ENCODE data around the gene CFAP20DC. TPM values are rescaled to one million over a fixed set of nuclear protein-coding genes. Genes with fewer than 3 reads are reported as not detected.

CFAP20DC gene
- total and polyA plus RNA-seq, 10 of the 15 experiments (the other 5 are each of a cell fraction or from before 2014, with no cell fraction given), result 0.53 to 11.6 (median 2.0) TPM

DNA sequence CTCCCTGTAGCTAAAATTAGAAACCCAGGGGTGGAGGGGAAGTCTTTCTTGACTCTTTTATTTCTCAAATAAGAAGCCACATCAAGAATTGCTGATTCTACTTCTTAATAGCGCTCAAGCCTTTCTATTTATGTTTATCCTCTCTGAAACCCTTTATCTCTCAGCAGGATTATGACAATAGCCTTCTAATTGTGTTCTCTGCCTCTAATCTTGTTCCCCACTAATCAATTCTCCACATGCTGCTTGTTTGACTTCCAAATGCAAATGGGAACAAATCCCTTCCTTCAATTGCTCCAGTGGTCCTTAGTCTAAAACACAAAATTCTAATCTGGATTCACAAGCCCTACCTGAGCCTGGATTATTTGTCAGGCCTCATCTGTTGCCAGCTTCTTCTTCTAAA, 43.7 kb upstream of the CFAP20DC start:
- 9% methylated on average over 1 of the region's 1 CpG for WGBS (ENCODE audit: insufficient coverage, insufficient replicate concordance, low lambda C conversion rate, missing lambda C conversion rate)
- POLR2A ChIA-PET, result no interaction called here
- CTCF ChIA-PET, result no interaction called here
- SMC1A ChIA-PET (ENCODE audit: uncharacterized antibody, unreplicated experiment), result no interaction called here
- DNase-seq (ENCODE audit: low read depth, low spot score), result no peak
- H3K27ac ChIP-seq (ENCODE audit: control insufficient read depth, insufficient read depth), result no peak overlapping the region
- H4K20me1 ChIP-seq (ENCODE audit: control insufficient read depth, insufficient read depth), result no peaks in the 10 kb centered on the region
- no peaks in the 10 kb centered on the region; a peak in 2 of 4 replicates for H3K27me3 ChIP-seq (replicated peaks in 1 of 2; ENCODE audit: control insufficient read depth in 2 of 2, insufficient read depth in 2 of 2, low read length in 1 of 2)
- no TSS peak for BruUV-seq (replicated peaks)
- no peaks in the 10 kb centered on the region for H3K79me2 ChIP-seq (ENCODE audit: control insufficient read depth, insufficient read depth, low read length)
- no peak overlapping the region for H2AFZ ChIP-seq (ENCODE audit: control insufficient read depth, low read depth, low read length)
- no peak overlapping the region for H3K4me2 ChIP-seq (ENCODE audit: control insufficient read depth, insufficient read depth)
- no peak for ATAC-seq
- no peaks in the 10 kb centered on the region for H3K9me3 ChIP-seq (replicated peaks; ENCODE audit: control insufficient read depth, insufficient read depth, low read length)
- TF ChIP-seq TARDBP (IDR thresholded peaks at IDR 0.05; ENCODE audit: borderline replicate concordance) (no peak), SREBF2 (IDR thresholded peaks at IDR 0.05; ENCODE audit: low read length) (no peak), WRNIP1 (IDR thresholded peaks at IDR 0.05; ENCODE audit: borderline replicate concordance, low read depth, low read length) (no peak), RAD21 (IDR thresholded peaks at IDR 0.05; ENCODE audit: insufficient read depth, low read depth, low read length) (no peak)
- TF ChIP-seq, protein P1, sequence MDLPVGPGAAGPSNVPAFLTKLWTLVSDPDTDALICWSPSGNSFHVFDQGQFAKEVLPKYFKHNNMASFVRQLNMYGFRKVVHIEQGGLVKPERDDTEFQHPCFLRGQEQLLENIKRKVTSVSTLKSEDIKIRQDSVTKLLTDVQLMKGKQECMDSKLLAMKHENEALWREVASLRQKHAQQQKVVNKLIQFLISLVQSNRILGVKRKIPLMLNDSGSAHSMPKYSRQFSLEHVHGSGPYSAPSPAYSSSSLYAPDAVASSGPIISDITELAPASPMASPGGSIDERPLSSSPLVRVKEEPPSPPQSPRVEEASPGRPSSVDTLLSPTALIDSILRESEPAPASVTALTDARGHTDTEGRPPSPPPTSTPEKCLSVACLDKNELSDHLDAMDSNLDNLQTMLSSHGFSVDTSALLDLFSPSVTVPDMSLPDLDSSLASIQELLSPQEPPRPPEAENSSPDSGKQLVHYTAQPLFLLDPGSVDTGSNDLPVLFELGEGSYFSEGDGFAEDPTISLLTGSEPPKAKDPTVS (IDR thresholded peaks at IDR 0.05; ENCODE audit: low read depth, low read length), result no peak
- TF ChIP-seq, protein P2, sequence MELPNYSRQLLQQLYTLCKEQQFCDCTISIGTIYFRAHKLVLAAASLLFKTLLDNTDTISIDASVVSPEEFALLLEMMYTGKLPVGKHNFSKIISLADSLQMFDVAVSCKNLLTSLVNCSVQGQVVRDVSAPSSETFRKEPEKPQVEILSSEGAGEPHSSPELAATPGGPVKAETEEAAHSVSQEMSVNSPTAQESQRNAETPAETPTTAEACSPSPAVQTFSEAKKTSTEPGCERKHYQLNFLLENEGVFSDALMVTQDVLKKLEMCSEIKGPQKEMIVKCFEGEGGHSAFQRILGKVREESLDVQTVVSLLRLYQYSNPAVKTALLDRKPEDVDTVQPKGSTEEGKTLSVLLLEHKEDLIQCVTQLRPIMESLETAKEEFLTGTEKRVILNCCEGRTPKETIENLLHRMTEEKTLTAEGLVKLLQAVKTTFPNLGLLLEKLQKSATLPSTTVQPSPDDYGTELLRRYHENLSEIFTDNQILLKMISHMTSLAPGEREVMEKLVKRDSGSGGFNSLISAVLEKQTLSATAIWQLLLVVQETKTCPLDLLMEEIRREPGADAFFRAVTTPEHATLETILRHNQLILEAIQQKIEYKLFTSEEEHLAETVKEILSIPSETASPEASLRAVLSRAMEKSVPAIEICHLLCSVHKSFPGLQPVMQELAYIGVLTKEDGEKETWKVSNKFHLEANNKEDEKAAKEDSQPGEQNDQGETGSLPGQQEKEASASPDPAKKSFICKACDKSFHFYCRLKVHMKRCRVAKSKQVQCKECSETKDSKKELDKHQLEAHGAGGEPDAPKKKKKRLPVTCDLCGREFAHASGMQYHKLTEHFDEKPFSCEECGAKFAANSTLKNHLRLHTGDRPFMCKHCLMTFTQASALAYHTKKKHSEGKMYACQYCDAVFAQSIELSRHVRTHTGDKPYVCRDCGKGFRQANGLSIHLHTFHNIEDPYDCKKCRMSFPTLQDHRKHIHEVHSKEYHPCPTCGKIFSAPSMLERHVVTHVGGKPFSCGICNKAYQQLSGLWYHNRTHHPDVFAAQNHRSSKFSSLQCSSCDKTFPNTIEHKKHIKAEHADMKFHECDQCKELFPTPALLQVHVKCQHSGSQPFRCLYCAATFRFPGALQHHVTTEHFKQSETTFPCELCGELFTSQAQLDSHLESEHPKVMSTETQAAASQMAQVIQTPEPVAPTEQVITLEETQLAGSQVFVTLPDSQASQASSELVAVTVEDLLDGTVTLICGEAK (IDR thresholded peaks at IDR 0.05; ENCODE audit: borderline replicate concordance), result no peak
- RAD21 ChIA-PET (ENCODE audit: unreplicated experiment), result no interaction called here
- no peaks in the 10 kb centered on the region for H3K4me1 ChIP-seq (ENCODE audit: control insufficient read depth, insufficient read depth, low read length)
- in situ Hi-C loops (cut with MboI), result no loop called here
- intact Hi-C loops (cut with micrococcal nuclease; ENCODE audit: unreplicated experiment), result no loop called here
- FAIRE-seq, result no peak
- H3K36me3 ChIP-seq (ENCODE audit: control insufficient read depth in 2 of 2, insufficient read depth in 2 of 2, low read length in 1 of 2), result no peaks in the 10 kb centered on the region
- H3K9ac ChIP-seq (ENCODE audit: control insufficient read depth, insufficient read depth, low read length), result no peak overlapping the region
- H3K4me3 ChIP-seq, result no peak overlapping the region
